ENCODE results near the gene ZSCAN31. TPM values are rescaled to one million over a fixed set of nuclear protein-coding genes. Genes with fewer than 3 reads are reported as not detected.

The ZSCAN31 gene
- total and polyA plus RNA-seq, 4 donors = 5.6 to 13.1 (median 9.0) TPM

GRCh38 chr6:28357036-28357435 lies 21.1 kb upstream of the ZSCAN31 start:
- ATAC-seq (ENCODE audit: insufficient read depth, low FRiP score) (no peak), DNase-seq (no peak)
- H3K27me3 ChIP-seq (ENCODE audit: control insufficient read depth in 3 of 3, insufficient read depth in 3 of 3, low read length in 2 of 3) = no peaks in the 10 kb centered on the region
- H3K36me3 ChIP-seq (ENCODE audit: control insufficient read depth in 4 of 4, insufficient read depth in 4 of 4, low read length in 4 of 4) = peaks cover 0 to 6% (median 2%) of the 10 kb centered on the region in 4 donors
- peaks cover 0 to 16% (median 3%) of the 10 kb centered on the region in 5 donors for H3K4me1 ChIP-seq (ENCODE audit: control insufficient read depth in 5 of 5, insufficient read depth in 5 of 5, low read length in 5 of 5)
- 34 to 53% methylated on average over 6 of the region's 6 CpGs for WGBS, 2 donors
- H3K9ac ChIP-seq (ENCODE audit: insufficient read depth in 1 of 2, low read length in 2 of 2) = no peak overlapping the region
- no peak overlapping the region for H3K27ac ChIP-seq (ENCODE audit: low read depth in 1 of 2, low read length in 1 of 2)
- no peaks in the 10 kb centered on the region for H3K9me3 ChIP-seq (ENCODE audit: control insufficient read depth in 4 of 4, insufficient read depth in 3 of 4, low read length in 3 of 4)
- no peak overlapping the region for H3K4me3 ChIP-seq
- TF ChIP-seq CTCF (IDR thresholded peaks at IDR 0.05; ENCODE audit: control extremely low read depth, extremely low read depth) = no peak

GRCh38 chr6:28356666-28357020 lies 20.7 kb upstream of the ZSCAN31 start:
- Histone ChIP-seq H3K27me3 (ENCODE audit: control insufficient read depth in 3 of 3, insufficient read depth in 3 of 3, low read length in 2 of 3) (no peaks in the 10 kb centered on the region), H3K9ac (ENCODE audit: insufficient read depth in 1 of 2, low read length in 2 of 2) (peak overlapping the region in 1 of 2 donors; percentile 54), H3K4me3 (no peak overlapping the region), H3K4me1 (ENCODE audit: control insufficient read depth in 5 of 5, insufficient read depth in 5 of 5, low read length in 5 of 5) (peaks cover 0 to 16% (median 3%) of the 10 kb centered on the region in 5 donors), H3K27ac (ENCODE audit: low read depth in 1 of 2, low read length in 1 of 2) (peak overlapping the region in 1 of 2 donors; percentile 81), H3K9me3 (ENCODE audit: control insufficient read depth in 4 of 4, insufficient read depth in 3 of 4, low read length in 3 of 4) (no peaks in the 10 kb centered on the region), H3K36me3 (ENCODE audit: control insufficient read depth in 4 of 4, insufficient read depth in 4 of 4, low read length in 4 of 4) (peaks cover 0 to 6% (median under 1%) of the 10 kb centered on the region in 4 donors)
- TF ChIP-seq CTCF (IDR thresholded peaks at IDR 0.05; ENCODE audit: control extremely low read depth, extremely low read depth) = no peak
- 70 to 81% methylated on average over 7 of the region's 7 CpGs for WGBS, 2 donors
- DNase-seq = no peak
- ATAC-seq (ENCODE audit: insufficient read depth, low FRiP score) = no peak

GRCh38 chr6:28355743-28356665 lies 20.1 kb upstream of the ZSCAN31 start:
- peak; percentile 88 for TF ChIP-seq CTCF (IDR thresholded peaks at IDR 0.05; ENCODE audit: control extremely low read depth, extremely low read depth)
- ATAC-seq (ENCODE audit: insufficient read depth, low FRiP score) (peak; percentile 85), DNase-seq (peak; percentile 85 to 97 (median 95))
- Histone ChIP-seq H3K4me1 (ENCODE audit: control insufficient read depth in 5 of 5, insufficient read depth in 5 of 5, low read length in 5 of 5) (peaks cover 0 to 18% (median 6%) of the 10 kb centered on the region in 5 donors), H3K27ac (ENCODE audit: low read depth in 1 of 2, low read length in 1 of 2) (peak overlapping the region; percentile 71 to 94), H3K27me3 (ENCODE audit: control insufficient read depth in 3 of 3, insufficient read depth in 3 of 3, low read length in 2 of 3) (no peaks in the 10 kb centered on the region), H3K9me3 (ENCODE audit: control insufficient read depth in 4 of 4, insufficient read depth in 3 of 4, low read length in 3 of 4) (no peaks in the 10 kb centered on the region), H3K4me3 (peak overlapping the region; percentile 53), H3K36me3 (ENCODE audit: control insufficient read depth in 4 of 4, insufficient read depth in 4 of 4, low read length in 4 of 4) (peaks cover 0 to 6% (median 0%) of the 10 kb centered on the region in 4 donors), H3K9ac (ENCODE audit: insufficient read depth in 1 of 2, low read length in 2 of 2) (peak overlapping the region; percentile 75 to 94)
- WGBS, 2 donors = 4 to 8% methylated on average over 19 of the region's 19 CpGs

Measured in lung (tissue), 12 donors.